ENCODE measurements around the gene TMED5.

Gene TMED5

GRCh38 chr1:93123201-93123783, 56.9 kb downstream of the TMED5 start:
- no peak for DNase-seq (ENCODE audit: low spot score)

DNA sequence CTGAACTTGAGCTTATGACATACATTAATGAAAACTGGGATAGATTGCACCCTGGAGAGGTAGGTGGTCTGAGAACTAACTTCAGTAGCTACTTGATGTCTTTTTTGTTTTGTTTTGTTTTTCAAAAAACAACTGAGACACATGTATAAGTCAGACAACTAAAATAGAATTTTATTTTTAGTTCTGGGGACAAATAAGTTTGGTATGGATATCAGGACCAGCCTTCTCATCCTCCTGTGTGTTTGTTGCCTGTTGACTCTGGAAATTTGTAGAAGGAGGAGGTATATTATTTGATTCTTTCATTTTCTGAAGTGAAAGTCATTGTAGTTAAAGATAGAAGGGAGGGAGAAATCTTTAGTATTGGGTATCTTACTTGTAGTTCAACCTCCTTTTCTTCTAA, 59.6 kb downstream of the TMED5 start:
- no peak for DNase-seq (ENCODE audit: low spot score)

DNA sequence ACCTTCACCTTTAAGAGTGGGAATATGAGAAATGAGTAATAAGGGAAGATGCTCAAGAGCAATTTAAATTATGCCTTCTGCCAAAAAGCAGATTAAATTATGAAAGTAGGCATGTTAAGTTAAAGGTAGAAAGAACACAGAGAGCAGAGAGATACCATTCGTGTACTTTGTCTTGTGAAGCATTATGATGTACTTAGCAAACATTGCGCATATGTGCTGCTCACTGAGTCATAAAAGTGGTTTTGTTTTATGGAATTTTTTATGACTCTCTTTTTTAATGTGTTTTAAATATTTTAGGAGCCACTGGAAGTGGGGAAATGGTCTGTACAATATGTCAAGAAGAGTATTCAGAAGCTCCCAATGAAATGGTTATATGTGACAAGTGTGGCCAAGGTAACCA, 65.8 kb downstream of the TMED5 start:
- no peak for DNase-seq (ENCODE audit: low spot score)

GRCh38 chr1:93113127-93113526, 67.1 kb downstream of the TMED5 start:
- DNase-seq (ENCODE audit: low spot score) = no peak

GRCh38 chr1:93111561-93111960, 68.7 kb downstream of the TMED5 start:
- DNase-seq (ENCODE audit: low spot score) = no peak

- no peak for DNase-seq (ENCODE audit: low spot score)
Observed at GRCh38 chr1:93111065-93111464, 69.1 kb downstream of the TMED5 start.

DNA sequence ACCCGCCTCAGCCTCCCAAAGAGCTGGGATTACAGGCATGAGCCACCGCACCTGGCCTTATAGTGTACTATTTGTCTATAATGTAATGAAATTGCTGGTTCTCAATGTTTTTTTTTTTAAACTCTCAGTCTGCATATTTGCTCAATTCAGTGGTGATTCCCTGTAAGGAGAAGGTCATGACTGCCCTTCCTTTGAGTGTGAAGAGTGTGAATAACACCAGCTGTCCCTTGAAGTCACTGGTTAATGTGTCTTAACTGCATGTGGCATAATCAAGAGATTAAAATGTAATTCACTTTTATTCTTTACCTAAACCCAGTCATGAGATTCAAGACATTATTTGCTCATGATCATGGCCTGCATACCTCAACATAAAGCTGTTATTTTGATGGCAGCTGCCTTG, 70.6 kb downstream of the TMED5 start:
- DNase-seq (ENCODE audit: low spot score) = no peak

DNA sequence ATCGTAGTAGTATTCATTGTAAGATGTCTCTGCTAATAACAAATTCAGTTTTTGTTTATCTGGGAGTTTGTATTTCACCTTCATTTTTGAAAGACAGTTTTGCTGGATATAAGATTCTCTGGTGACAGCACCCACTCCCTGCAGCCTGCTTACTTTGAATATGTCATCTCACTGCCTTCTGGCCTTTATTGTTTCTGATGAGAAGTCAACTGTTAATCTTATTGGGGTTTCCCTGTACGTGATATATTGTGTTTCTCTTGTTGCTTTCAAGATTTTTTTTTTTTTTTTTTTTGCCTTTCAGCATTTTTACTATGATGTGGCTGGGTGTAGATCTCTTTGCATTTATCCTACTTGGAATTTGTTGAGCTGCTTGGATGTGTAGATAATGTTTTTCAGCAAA, 71.9 kb downstream of the TMED5 start:
- no peak for DNase-seq (ENCODE audit: low spot score)

DNA sequence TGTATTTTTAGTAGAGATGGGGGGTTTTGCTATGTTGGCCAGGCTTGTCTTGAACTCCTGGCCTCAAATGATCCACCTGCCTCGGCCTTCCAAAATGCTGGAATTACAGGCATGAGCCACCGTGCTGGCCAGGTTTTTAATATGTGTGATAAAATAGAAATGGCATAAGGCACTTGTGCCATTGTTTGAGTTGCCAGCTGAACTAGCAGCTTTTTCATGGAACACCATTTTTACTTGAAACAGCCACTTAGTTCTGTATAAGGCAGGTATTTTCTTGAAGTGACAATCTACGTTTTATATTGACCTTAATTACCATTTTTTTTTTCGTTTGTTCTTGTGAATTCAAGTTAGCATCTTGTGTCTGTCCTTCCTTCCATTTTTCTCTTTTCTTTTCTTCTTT, 72.8 kb downstream of the TMED5 start:
- DNase-seq (ENCODE audit: low spot score) = no peak

DNA sequence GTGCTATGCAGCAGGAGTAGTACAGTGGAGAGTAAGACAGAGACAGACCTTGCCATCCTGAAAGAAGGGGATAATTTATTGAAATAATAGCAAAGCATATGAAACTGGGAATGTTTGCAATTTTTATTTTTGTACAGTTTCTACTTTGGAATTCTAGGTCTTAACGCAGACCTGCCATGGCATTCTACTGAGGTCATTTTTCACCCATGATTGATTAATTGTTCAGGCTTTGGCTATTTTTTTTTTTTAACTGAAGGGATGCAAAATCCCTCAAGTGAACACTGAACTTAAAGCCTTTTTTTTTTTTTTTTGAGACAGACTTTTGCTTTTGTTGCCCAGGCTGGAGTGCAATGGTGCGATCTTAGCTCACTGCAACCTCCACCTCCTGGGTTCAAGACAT, 74.0 kb downstream of the TMED5 start:
- DNase-seq (ENCODE audit: low spot score) = no peak

DNA sequence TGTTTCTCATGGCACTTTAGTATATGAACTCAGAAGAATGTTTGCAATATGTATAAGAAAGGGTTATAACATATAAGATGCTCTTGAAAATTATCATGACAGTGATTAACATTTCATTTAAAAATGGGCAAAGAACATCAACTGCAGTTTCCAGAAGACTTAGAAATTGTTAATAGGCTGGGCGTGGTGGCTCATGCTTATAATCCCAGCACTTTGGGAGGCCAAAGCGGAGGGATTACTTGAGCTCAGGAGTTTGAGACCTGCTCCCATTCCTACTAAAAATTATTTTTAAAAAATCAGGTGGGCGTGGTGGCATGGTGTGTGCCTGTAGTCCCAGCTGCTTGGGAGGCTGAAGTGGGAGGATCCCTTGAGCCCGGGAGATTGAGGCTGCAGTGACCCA, 78.1 kb downstream of the TMED5 start:
- no peak for DNase-seq (ENCODE audit: low spot score)

All from COLO829 (cell line).